Neural crest cell (in vitro differentiated cells): ENCODE results near the gene ATXN7. TPM values are rescaled to one million over a fixed set of nuclear protein-coding genes. Genes with fewer than 3 reads are reported as not detected.

Source experiments
- DNase-seq: peaks from one replicate; pipeline ENCODE4 v3.0.0; 2021; ENCODE audit warnings: low read depth, mixed read lengths, low spot score
- H3K27ac Mint-ChIP-seq: one replicate; pipeline ENCODE4 v1.8.0; 2021; ENCODE audit warnings: mild to moderate bottlenecking, mixed read lengths; ENCODE audit not compliant: unreplicated experiment
- H3K27me3 Mint-ChIP-seq: 2 replicates; pipeline ENCODE4 v1.8.0; 2021; ENCODE audit warnings: low read depth, mild to moderate bottlenecking, mixed read lengths
- H3K36me3 Mint-ChIP-seq: 2 replicates; pipeline ENCODE4 v1.8.0; 2021; ENCODE audit warnings: low read depth, mild to moderate bottlenecking, mixed read lengths
- H3K4me1 Mint-ChIP-seq: 2 replicates; pipeline ENCODE4 v1.8.0; 2021; ENCODE audit warnings: mixed read lengths
- H3K4me3 Mint-ChIP-seq: one replicate; pipeline ENCODE4 v1.8.0; 2021; ENCODE audit warnings: mild to moderate bottlenecking, mixed read lengths
- H3K9me3 Mint-ChIP-seq: 2 replicates; pipeline ENCODE4 v1.8.0; 2021; ENCODE audit warnings: mixed read lengths
- total RNA-seq: library from RNA; stranded (reverse); gene quantifications from 2 replicates; pipeline ENCODE4 v1.2.1, GENCODE V29; 2021
- TF ChIP-seq, protein P1 (sequence below): fragments of 200-600 bp; sonication (generic); conservative IDR thresholded peaks from 2 replicates; pipeline ENCODE4 v1.5.0; 2021; ENCODE audit warnings: antibody characterized with exemption, mild to moderate bottlenecking

ATXN7 gene
- total RNA-seq, 1 donor from 2014 or later = 21.7 TPM

DNA sequence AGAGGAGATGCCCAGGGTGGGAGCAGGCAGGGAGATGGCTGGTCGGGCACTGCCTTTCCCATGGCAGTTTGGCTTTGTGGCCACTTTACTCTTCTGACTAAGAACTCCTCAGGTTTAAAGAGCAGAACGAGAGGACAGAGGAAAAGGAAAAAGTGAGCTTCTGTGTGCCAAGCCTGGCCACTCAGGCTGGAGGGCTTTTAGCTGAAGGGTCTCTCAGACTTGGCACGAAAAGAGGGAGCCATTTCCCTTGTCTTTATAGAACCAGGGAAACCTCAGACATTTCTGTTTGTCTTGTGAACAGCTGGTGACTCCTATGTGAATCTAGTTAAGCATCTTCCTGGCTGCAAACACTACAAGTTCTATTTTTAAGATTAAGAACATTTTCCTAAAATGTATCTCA, 182.9 kb downstream of the ATXN7 start:
- H3K36me3 Mint-ChIP-seq = no peaks in the 10 kb centered on the region
- no peak overlapping the region for H3K27ac Mint-ChIP-seq
- DNase-seq = no peak
- H3K4me1 Mint-ChIP-seq = peaks cover 49% of the 10 kb centered on the region
- H3K9me3 Mint-ChIP-seq = peaks cover 7% of the 10 kb centered on the region
- H3K27me3 Mint-ChIP-seq = no peaks in the 10 kb centered on the region
- TF ChIP-seq, protein P1, sequence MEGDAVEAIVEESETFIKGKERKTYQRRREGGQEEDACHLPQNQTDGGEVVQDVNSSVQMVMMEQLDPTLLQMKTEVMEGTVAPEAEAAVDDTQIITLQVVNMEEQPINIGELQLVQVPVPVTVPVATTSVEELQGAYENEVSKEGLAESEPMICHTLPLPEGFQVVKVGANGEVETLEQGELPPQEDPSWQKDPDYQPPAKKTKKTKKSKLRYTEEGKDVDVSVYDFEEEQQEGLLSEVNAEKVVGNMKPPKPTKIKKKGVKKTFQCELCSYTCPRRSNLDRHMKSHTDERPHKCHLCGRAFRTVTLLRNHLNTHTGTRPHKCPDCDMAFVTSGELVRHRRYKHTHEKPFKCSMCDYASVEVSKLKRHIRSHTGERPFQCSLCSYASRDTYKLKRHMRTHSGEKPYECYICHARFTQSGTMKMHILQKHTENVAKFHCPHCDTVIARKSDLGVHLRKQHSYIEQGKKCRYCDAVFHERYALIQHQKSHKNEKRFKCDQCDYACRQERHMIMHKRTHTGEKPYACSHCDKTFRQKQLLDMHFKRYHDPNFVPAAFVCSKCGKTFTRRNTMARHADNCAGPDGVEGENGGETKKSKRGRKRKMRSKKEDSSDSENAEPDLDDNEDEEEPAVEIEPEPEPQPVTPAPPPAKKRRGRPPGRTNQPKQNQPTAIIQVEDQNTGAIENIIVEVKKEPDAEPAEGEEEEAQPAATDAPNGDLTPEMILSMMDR = no peak
- H3K4me3 Mint-ChIP-seq = no peak overlapping the region

DNA sequence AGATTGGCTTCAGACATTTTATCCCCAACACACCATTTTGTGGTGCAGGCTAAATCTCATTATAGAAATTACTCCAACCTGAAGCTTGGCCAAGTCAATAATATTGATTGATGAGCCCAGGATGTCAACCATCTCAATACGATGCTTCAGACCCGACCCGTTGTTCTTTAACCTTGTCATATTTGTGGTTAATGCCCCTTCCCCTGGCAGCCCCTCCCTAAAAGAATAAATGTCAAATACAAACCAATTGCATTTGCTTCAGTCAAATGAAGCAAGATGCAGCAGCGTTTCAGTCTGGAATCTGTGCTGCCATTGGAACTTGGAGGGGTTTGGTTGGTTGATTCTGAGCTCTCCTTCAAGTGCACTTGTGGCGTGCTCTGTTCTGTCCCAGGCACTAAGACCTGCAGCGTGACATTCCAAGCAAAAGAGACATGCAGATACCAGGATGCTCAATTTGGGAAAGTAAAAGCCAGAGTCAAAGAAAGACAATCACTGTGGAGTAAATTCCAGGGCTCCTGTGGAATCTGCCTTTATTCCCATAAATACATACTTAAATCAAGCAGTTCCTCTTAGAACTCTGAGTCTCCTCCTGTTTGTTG, 183.4 kb downstream of the ATXN7 start:
- H3K27ac Mint-ChIP-seq = no peak overlapping the region
- H3K27me3 Mint-ChIP-seq = no peaks in the 10 kb centered on the region
- H3K4me3 Mint-ChIP-seq = no peak overlapping the region
- DNase-seq = no peak
- H3K4me1 Mint-ChIP-seq = peaks cover 49% of the 10 kb centered on the region
- TF ChIP-seq, protein P1 = no peak
- H3K36me3 Mint-ChIP-seq = no peaks in the 10 kb centered on the region
- H3K9me3 Mint-ChIP-seq = peaks cover 7% of the 10 kb centered on the region

DNA sequence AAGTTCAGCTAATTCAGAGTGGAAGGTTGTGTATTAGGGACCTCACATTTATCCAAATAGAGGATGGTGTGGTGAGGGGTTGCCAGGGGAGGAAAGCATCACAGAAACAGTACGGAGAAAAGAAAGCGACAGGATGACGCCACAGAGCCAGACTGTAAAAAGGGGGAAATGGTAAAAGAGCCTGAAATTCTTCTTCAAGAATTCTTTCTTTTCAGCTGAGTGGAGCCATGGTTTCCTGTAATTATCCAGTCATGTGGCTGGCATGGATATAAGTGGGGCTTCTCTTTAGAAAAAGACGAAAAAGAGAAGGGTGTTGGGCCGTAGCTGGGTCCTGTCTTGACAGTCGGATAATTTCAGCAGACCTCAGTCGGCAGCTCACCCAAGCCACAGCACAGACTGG, 184.1 kb downstream of the ATXN7 start:
- Mint-ChIP-seq H3K4me1 (peaks cover 48% of the 10 kb centered on the region), H3K4me3 (no peak overlapping the region), H3K27me3 (no peaks in the 10 kb centered on the region), H3K27ac (peak overlapping the region; percentile 88), H3K9me3 (peaks cover 7% of the 10 kb centered on the region), H3K36me3 (no peaks in the 10 kb centered on the region)
- TF ChIP-seq, protein P1 = no peak
- DNase-seq = no peak

GRCh38 chr3:64048631-64049061, 185.0 kb downstream of the ATXN7 start:
- Mint-ChIP-seq H3K27ac (peak overlapping the region; percentile 1), H3K4me3 (peak overlapping the region; percentile 7), H3K4me1 (peaks cover 50% of the 10 kb centered on the region), H3K36me3 (no peaks in the 10 kb centered on the region), H3K27me3 (no peaks in the 10 kb centered on the region), H3K9me3 (peaks cover 7% of the 10 kb centered on the region)
- TF ChIP-seq, protein P1 = no peak
- no peak for DNase-seq

- TF ChIP-seq, protein P1 = no peak
- peaks cover 7% of the 10 kb centered on the region for H3K9me3 Mint-ChIP-seq
- H3K4me1 Mint-ChIP-seq = peaks cover 49% of the 10 kb centered on the region
- no peaks in the 10 kb centered on the region for H3K27me3 Mint-ChIP-seq
- H3K4me3 Mint-ChIP-seq = no peak overlapping the region
- H3K36me3 Mint-ChIP-seq = no peaks in the 10 kb centered on the region
- no peak for DNase-seq
- no peak overlapping the region for H3K27ac Mint-ChIP-seq
These were observed 185.5 kb downstream of the ATXN7 start for GRCh38 chr3:64049136-64049535.
